ENCODE results near the gene HELZ2.

GRCh38 chr20:63610581-63611435 is 36.8 kb upstream of the HELZ2 start:
- no peak for TF ChIP-seq HMGA2 (CRISPR knock-in tag; IDR thresholded peaks at IDR 0.05)
- TF ChIP-seq CTCF (IDR thresholded peaks at IDR 0.05) = no peak
- TF ChIP-seq NR3C1 (CRISPR knock-in tag; conservative IDR thresholded peaks at IDR 0.05; ENCODE audit: low read depth) = no peak
- no peak for TF ChIP-seq ZNF512 (CRISPR knock-in tag; IDR thresholded peaks at IDR 0.05; ENCODE audit: borderline replicate concordance)
- no peak for TF ChIP-seq STAT6 (CRISPR knock-in tag; conservative IDR thresholded peaks at IDR 0.05; ENCODE audit: low read depth)
- TF ChIP-seq SP1 (CRISPR knock-in tag; conservative IDR thresholded peaks at IDR 0.05) = no peak
- no peak for TF ChIP-seq MLX (CRISPR knock-in tag; IDR thresholded peaks at IDR 0.05)
- no peak for TF ChIP-seq ATF3 (CRISPR knock-in tag; conservative IDR thresholded peaks at IDR 0.05)
- no peak for TF ChIP-seq ZNF138 (CRISPR knock-in tag; conservative IDR thresholded peaks at IDR 0.05)
- TF ChIP-seq MAX (CRISPR knock-in tag; IDR thresholded peaks at IDR 0.05) = no peak
- no peak for TF ChIP-seq HMGXB4 (CRISPR knock-in tag; IDR thresholded peaks at IDR 0.05)
